Panc1 (cell line): ENCODE measurements around the gene EFTUD2.

ENCODE experiments used
- POLR2AphosphoS5 ChIP-seq: IDR thresholded peaks from 2 replicates; pipeline ENCODE4 v1.6.1; 2012; ENCODE audit warnings: mild to moderate bottlenecking, low read depth, low read length, moderate library complexity
- SIN3A ChIP-seq: IDR thresholded peaks from 2 replicates; pipeline ENCODE4 v1.6.1; 2012; ENCODE audit warnings: low read depth, mild to moderate bottlenecking, low read length, moderate library complexity, borderline replicate concordance; ENCODE audit not compliant: insufficient read depth
- TCF7L2 ChIP-seq: IDR thresholded peaks from 2 replicates; pipeline ENCODE4 v1.6.1; 2011; ENCODE audit warnings: mild to moderate bottlenecking, low read depth, low read length, inconsistent platforms
- TF ChIP-seq, protein P1 (sequence below): fragments of 450-650 bp; IDR thresholded peaks from 2 replicates; pipeline ENCODE4 v1.5.1; 2017; ENCODE audit warnings: mild to moderate bottlenecking
- TF ChIP-seq, protein P2 (sequence below), 2 experiments: IDR thresholded peaks; 2 replicates each; pipeline ENCODE4 v1.6.1; 2011 to 2012; ENCODE audit warnings: low read depth in 2 of 2, control low read depth in 1 of 2, low read length in 1 of 2, mild to moderate bottlenecking in 1 of 2, moderate library complexity in 1 of 2; ENCODE audit not compliant: insufficient read depth in 1 of 2

DNA sequence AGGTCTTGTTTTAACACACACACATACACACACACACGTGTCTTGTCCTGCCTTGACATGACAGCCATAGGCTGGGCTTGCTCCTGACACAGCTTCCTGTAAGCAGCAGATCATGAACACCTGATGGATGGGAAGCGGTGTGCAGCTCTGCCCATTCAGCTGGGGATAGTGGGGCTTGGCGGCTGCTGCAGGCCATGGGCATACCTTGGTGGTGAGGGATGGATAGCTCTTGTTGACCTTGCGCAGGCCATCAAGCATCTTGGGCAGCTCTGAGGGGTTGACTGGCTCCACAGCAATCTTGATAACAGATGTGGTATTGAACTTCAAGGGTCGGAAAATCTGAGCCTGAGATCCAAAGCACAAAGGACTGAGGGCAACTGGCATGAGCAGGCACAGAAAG, 39.5 kb downstream of the EFTUD2 start:
- TF ChIP-seq, protein P1, sequence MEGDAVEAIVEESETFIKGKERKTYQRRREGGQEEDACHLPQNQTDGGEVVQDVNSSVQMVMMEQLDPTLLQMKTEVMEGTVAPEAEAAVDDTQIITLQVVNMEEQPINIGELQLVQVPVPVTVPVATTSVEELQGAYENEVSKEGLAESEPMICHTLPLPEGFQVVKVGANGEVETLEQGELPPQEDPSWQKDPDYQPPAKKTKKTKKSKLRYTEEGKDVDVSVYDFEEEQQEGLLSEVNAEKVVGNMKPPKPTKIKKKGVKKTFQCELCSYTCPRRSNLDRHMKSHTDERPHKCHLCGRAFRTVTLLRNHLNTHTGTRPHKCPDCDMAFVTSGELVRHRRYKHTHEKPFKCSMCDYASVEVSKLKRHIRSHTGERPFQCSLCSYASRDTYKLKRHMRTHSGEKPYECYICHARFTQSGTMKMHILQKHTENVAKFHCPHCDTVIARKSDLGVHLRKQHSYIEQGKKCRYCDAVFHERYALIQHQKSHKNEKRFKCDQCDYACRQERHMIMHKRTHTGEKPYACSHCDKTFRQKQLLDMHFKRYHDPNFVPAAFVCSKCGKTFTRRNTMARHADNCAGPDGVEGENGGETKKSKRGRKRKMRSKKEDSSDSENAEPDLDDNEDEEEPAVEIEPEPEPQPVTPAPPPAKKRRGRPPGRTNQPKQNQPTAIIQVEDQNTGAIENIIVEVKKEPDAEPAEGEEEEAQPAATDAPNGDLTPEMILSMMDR = no peak
- no peak for TF ChIP-seq SIN3A
- no peak for TF ChIP-seq POLR2AphosphoS5
- TF ChIP-seq, protein P2, sequence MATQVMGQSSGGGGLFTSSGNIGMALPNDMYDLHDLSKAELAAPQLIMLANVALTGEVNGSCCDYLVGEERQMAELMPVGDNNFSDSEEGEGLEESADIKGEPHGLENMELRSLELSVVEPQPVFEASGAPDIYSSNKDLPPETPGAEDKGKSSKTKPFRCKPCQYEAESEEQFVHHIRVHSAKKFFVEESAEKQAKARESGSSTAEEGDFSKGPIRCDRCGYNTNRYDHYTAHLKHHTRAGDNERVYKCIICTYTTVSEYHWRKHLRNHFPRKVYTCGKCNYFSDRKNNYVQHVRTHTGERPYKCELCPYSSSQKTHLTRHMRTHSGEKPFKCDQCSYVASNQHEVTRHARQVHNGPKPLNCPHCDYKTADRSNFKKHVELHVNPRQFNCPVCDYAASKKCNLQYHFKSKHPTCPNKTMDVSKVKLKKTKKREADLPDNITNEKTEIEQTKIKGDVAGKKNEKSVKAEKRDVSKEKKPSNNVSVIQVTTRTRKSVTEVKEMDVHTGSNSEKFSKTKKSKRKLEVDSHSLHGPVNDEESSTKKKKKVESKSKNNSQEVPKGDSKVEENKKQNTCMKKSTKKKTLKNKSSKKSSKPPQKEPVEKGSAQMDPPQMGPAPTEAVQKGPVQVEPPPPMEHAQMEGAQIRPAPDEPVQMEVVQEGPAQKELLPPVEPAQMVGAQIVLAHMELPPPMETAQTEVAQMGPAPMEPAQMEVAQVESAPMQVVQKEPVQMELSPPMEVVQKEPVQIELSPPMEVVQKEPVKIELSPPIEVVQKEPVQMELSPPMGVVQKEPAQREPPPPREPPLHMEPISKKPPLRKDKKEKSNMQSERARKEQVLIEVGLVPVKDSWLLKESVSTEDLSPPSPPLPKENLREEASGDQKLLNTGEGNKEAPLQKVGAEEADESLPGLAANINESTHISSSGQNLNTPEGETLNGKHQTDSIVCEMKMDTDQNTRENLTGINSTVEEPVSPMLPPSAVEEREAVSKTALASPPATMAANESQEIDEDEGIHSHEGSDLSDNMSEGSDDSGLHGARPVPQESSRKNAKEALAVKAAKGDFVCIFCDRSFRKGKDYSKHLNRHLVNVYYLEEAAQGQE (IDR thresholded peaks at IDR 0.05; ENCODE audit: insufficient read depth in 1 of 2, low read depth in 2 of 2, low read length in 1 of 2) = no peak
- no peak for TF ChIP-seq TCF7L2
